NCI-H2196 treated with DMSO at 0.1 percent for 48 hours (cell line): Measurements from ENCODE around the gene NSUN3.

Experiments used
- DNase-seq: peaks from one replicate; lab custom pipeline; 2025; ENCODE audit not compliant: unreplicated experiment; lab: John Stamatoyannopoulos, UW

Gene NSUN3

DNA sequence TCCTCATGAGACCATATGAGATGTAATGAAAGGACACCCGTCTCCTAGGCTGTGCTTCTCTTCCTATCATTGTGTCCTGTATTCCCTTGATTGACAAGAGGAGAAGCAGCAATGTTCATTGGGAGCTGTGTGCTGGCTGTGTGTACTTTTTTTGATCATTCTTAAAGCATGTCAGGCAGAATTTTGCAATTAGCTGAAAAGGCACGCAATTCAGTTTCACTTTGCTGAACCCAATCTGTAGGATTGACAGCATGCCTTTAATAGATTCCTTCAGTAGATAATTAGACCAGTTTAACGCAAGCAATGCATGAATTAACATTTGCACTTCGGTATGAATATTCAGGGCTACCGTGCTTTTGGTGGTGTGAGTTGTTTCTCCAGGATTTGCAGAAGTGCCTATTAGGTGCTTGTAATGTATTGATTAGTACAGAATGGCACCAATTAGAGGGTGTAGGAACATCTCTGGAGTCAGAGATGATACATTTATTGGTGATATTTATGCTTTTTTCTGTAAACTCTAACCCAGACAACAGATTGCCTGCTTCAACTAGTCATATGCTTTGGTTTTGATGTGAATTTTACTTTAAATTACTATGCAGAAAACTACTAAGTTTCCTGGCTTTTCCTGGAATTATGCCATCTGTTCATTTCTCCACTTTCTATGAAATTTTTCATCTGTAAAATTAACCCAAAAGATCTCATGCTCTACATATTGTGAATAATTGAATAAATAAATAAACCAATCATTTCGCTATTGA is 114.3 kb downstream of the NSUN3 start:
- DNase-seq: no peak
